Natural killer cell (primary cell): Measurements from ENCODE around the gene PRAMEF9. TPM values are rescaled to one million over a fixed set of nuclear protein-coding genes. Genes with fewer than 3 reads are reported as not detected.
"Not testable (repeated sequence)": the region's sequence is repeated elsewhere in the genome, so short reads cannot be mapped to it uniquely, and the experiment has no call there.

Experiments
- ATAC-seq, 3 donors: fragments of 150-1000 bp in 2 of 3; fragments of 200-7000 bp in 1 of 3; cut with Tn5 transposase; 1 replicate in 1 of 3; 2 replicates in 2 of 3; pipeline ENCODE4 v1.10.0; 2021; ENCODE audit warnings: mild to moderate bottlenecking in 2 of 3, moderate library complexity in 2 of 3
- DNase-seq, 2 donors: peaks; one replicate each; pipeline versions ENCODE4 v3.0.0 to v3.0.0-alpha.2; 2013 to 2021; ENCODE audit warnings: mixed read lengths in 1 of 2
- H3K27ac ChIP-seq: one replicate; pipeline ENCODE4 v1.5.1; 2013; ENCODE audit warnings: mild to moderate bottlenecking, low read length
- H3K27me3 ChIP-seq: one replicate; pipeline ENCODE4 v1.6.1; 2013; ENCODE audit warnings: low read length; ENCODE audit not compliant: control insufficient read depth, insufficient read depth
- H3K36me3 ChIP-seq: one replicate; pipeline ENCODE4 v1.6.1; 2013; ENCODE audit warnings: low read length; ENCODE audit not compliant: control insufficient read depth, insufficient read depth
- H3K4me1 ChIP-seq: one replicate; pipeline ENCODE4 v1.6.1; 2013; ENCODE audit warnings: low read length; ENCODE audit not compliant: control insufficient read depth, insufficient read depth
- H3K4me3 ChIP-seq: one replicate; pipeline ENCODE4 v1.5.1; 2013; ENCODE audit warnings: low read length
- H3K9me3 ChIP-seq: one replicate; pipeline ENCODE4 v1.6.1; 2013; ENCODE audit warnings: low read length; ENCODE audit not compliant: control insufficient read depth, insufficient read depth
- H3K27ac Mint-ChIP-seq, 2 donors: one replicate each; pipeline ENCODE4 v1.8.0; 2022; ENCODE audit warnings: mild to moderate bottlenecking in 2 of 2, mixed read lengths in 2 of 2, moderate library complexity in 1 of 2
- H3K27me3 Mint-ChIP-seq, 2 donors: one replicate each; pipeline ENCODE4 v1.8.0; 2022; ENCODE audit warnings: low read depth in 2 of 2, mixed read lengths in 2 of 2
- H3K36me3 Mint-ChIP-seq: one replicate; pipeline ENCODE4 v1.8.0; 2022; ENCODE audit warnings: mixed read lengths
- H3K4me1 Mint-ChIP-seq, 2 donors: one replicate each; pipeline ENCODE4 v1.8.0; 2022; ENCODE audit warnings: mixed read lengths in 2 of 2
- H3K4me3 Mint-ChIP-seq: one replicate; pipeline ENCODE4 v1.8.0; 2022; ENCODE audit warnings: mild to moderate bottlenecking, moderate library complexity, mixed read lengths
- H3K9me3 Mint-ChIP-seq, 2 donors: one replicate each; pipeline ENCODE4 v1.8.0; 2022; ENCODE audit warnings: mixed read lengths in 2 of 2
- CTCF ChIP-seq: fragments of 200-600 bp; IDR thresholded peaks from one replicate; pipeline ENCODE4 v1.8.0; 2022; ENCODE audit warnings: antibody characterized with exemption
- WGBS: methylation state at CpG from one replicate; pipeline ENCODE4 v1.1.7; 2013; ENCODE audit warnings: missing lambda C conversion rate; ENCODE audit not compliant: insufficient coverage; 5-methylcytosine and 5-hydroxymethylcytosine counted together
- intact Hi-C: fragments of 100-400 bp; cut with micrococcal nuclease; formaldehyde crosslinking; loops from one replicate; pipeline ENCODE4 v1.14.2; 2022
- total RNA-seq, 4 donors: library from RNA; stranded (reverse); fragments of 120-200 nt in 1 of 4; gene quantifications; one replicate each; pipeline versions ENCODE4 v1.2.3 to v1.2.4, GENCODE V29; 2013 to 2022

The PRAMEF9 gene
- total RNA-seq, 3 donors from 2014 or later (not counting 1 experiment from before 2014, with no cell fraction given): not detected

GRCh38 chr1:13224480-13225060, 52.9 kb downstream of the PRAMEF9 start:
- TF ChIP-seq CTCF: no peak
- WGBS: 81% methylated on average over 5 of the region's 5 CpGs
- no peak overlapping the region for H3K4me3 ChIP-seq
- H3K4me1 ChIP-seq: no peaks in the 10 kb centered on the region
- Mint-ChIP-seq H3K27me3 (peaks cover 0 to 3% of the 10 kb centered on the region in 2 donors), H3K4me3 (no peak overlapping the region), H3K36me3 (no peaks in the 10 kb centered on the region), H3K4me1 (no peaks in the 10 kb centered on the region), H3K27ac (no peak overlapping the region), H3K9me3 (no peaks in the 10 kb centered on the region)
- no peaks in the 10 kb centered on the region for H3K36me3 ChIP-seq
- no peaks in the 10 kb centered on the region for H3K27me3 ChIP-seq
- H3K9me3 ChIP-seq: no peaks in the 10 kb centered on the region
- ATAC-seq: no peak
- intact Hi-C loops: loop anchor here (10.0 kb wide), 1 partner anchor 150 kb away; the partner anchor contains the start of gene PRAMEF19
- no peak overlapping the region for H3K27ac ChIP-seq
- no peak for DNase-seq

- 77% methylated on average over 8 of the region's 9 CpGs for WGBS
- H3K9me3 ChIP-seq, H3K4me1 ChIP-seq, H3K27ac Mint-ChIP-seq, H3K4me3 ChIP-seq, ATAC-seq, H3K27ac ChIP-seq, H3K27me3 Mint-ChIP-seq, H3K9me3 Mint-ChIP-seq, DNase-seq, H3K36me3 ChIP-seq, H3K4me1 Mint-ChIP-seq, H3K27me3 ChIP-seq, H3K4me3 Mint-ChIP-seq, H3K36me3 Mint-ChIP-seq: not testable (repeated sequence)
- intact Hi-C loops: loop anchor here (10.0 kb wide), 1 partner anchor 149 kb away; the partner anchor contains the start of gene PRAMEF19
Observed at GRCh38 chr1:13225675-13226204, 54.1 kb downstream of the PRAMEF9 start, which contains the start of gene PRAMEF18. TSS of gene PRAMEF18 (minus strand) at chr1:13226154. CDS start at chr1:13226106, 48 bp downstream.

GRCh38 chr1:13227271-13228055, 55.8 kb downstream of the PRAMEF9 start:
- not testable (repeated sequence) for ATAC-seq, H3K4me1 Mint-ChIP-seq, H3K36me3 Mint-ChIP-seq, H3K27me3 ChIP-seq, H3K9me3 Mint-ChIP-seq, H3K9me3 ChIP-seq, H3K27ac ChIP-seq, DNase-seq, H3K4me3 Mint-ChIP-seq, H3K27me3 Mint-ChIP-seq, H3K4me3 ChIP-seq, H3K27ac Mint-ChIP-seq, H3K36me3 ChIP-seq, H3K4me1 ChIP-seq
- 87% methylated on average over 8 of the region's 8 CpGs for WGBS
- intact Hi-C loops: loop anchor here (10.0 kb wide), 1 partner anchor 147 kb away; the partner anchor contains the start of gene PRAMEF19

GRCh38 chr1:13228343-13228781, 56.7 kb downstream of the PRAMEF9 start:
- Mint-ChIP-seq H3K27ac (no peak overlapping the region), H3K27me3 (peaks cover 0 to 3% of the 10 kb centered on the region in 2 donors), H3K9me3 (no peaks in the 10 kb centered on the region), H3K4me1 (no peaks in the 10 kb centered on the region), H3K4me3 (no peak overlapping the region), H3K36me3 (no peaks in the 10 kb centered on the region)
- Histone ChIP-seq H3K4me1 (no peaks in the 10 kb centered on the region), H3K4me3 (no peak overlapping the region), H3K36me3 (no peaks in the 10 kb centered on the region), H3K27me3 (no peaks in the 10 kb centered on the region), H3K27ac (no peak overlapping the region), H3K9me3 (no peaks in the 10 kb centered on the region)
- intact Hi-C loops: loop anchor here (10.0 kb wide), 1 partner anchor 146 kb away; the partner anchor contains the start of gene PRAMEF19
- peak; percentile 7 for TF ChIP-seq CTCF
- peak in 1 of 2 donors; percentile 48 for DNase-seq
- WGBS: 77% methylated on average over 7 of the region's 7 CpGs
- peak in 1 of 3 donors; percentile 70 for ATAC-seq

Other genes starting within 250 kb of the PRAMEF9 start
- gene PRAMEF6, start 224.3 kb upstream of the PRAMEF9 start, total RNA-seq: not detected
- not detected for gene PRAMEF27, start 115.3 kb upstream of the PRAMEF9 start, total RNA-seq
- not detected for gene HNRNPCL3, start 111.1 kb upstream of the PRAMEF9 start, total RNA-seq
- gene PRAMEF25, start 101.1 kb upstream of the PRAMEF9 start, total RNA-seq: not detected
- gene HNRNPCL2, start 55.0 kb upstream of the PRAMEF9 start, total RNA-seq: not detected
- not detected for gene PRAMEF26, start 15.8 kb upstream of the PRAMEF9 start, total RNA-seq
- gene HNRNPCL4, start 6.2 kb upstream of the PRAMEF9 start, total RNA-seq: not detected
- gene PRAMEF13, start 29.6 kb downstream of the PRAMEF9 start, total RNA-seq: not detected
- gene PRAMEF18, start 54.3 kb downstream of the PRAMEF9 start, total RNA-seq: not detected
- gene PRAMEF5, start 82.3 kb downstream of the PRAMEF9 start, total RNA-seq: not detected
- gene PRAMEF8, start 113.3 kb downstream of the PRAMEF9 start, total RNA-seq: not detected
- not detected for gene PRAMEF33, start 131.7 kb downstream of the PRAMEF9 start, total RNA-seq
- gene PRAMEF15, start 143.7 kb downstream of the PRAMEF9 start, total RNA-seq: not detected
- gene PRAMEF14, start 175.3 kb downstream of the PRAMEF9 start, total RNA-seq: not detected
- not detected for gene PRAMEF19, start 200.1 kb downstream of the PRAMEF9 start, total RNA-seq
- gene PRAMEF17, start 217.8 kb downstream of the PRAMEF9 start, total RNA-seq: not detected
- gene PRAMEF20, start 238.6 kb downstream of the PRAMEF9 start, total RNA-seq: not detected